ENCODE data around the gene ASAP2. TPM values are rescaled to one million over a fixed set of nuclear protein-coding genes. Genes with fewer than 3 reads are reported as not detected.

The ASAP2 gene
- total and polyA plus RNA-seq, 9 of the 15 experiments (the other 6 are each of a cell fraction or from before 2014, with no cell fraction given), result 0.06 to 4.3 (median 3.1) TPM

DNA sequence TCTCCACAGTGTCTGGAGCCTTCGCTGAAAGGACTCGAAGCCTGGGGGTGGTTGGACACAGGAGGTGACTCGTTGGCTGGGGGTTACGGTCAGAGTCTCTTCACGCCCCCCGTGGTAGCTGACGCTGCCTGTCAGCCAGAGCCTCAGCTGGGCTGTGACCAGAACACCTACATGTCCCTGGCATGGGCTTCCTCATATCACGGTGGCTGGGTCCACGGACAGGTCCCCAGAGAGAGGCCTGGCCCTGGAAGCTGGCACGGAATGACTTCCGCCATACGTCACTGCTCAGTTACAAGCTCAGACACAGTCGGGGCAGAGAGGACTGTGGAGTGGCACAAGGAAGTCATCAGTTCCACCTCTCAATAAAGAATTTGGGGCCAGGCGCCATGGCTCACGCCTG, 188.2 kb downstream of the ASAP2 start (continued):
- TF ChIP-seq, protein P1, sequence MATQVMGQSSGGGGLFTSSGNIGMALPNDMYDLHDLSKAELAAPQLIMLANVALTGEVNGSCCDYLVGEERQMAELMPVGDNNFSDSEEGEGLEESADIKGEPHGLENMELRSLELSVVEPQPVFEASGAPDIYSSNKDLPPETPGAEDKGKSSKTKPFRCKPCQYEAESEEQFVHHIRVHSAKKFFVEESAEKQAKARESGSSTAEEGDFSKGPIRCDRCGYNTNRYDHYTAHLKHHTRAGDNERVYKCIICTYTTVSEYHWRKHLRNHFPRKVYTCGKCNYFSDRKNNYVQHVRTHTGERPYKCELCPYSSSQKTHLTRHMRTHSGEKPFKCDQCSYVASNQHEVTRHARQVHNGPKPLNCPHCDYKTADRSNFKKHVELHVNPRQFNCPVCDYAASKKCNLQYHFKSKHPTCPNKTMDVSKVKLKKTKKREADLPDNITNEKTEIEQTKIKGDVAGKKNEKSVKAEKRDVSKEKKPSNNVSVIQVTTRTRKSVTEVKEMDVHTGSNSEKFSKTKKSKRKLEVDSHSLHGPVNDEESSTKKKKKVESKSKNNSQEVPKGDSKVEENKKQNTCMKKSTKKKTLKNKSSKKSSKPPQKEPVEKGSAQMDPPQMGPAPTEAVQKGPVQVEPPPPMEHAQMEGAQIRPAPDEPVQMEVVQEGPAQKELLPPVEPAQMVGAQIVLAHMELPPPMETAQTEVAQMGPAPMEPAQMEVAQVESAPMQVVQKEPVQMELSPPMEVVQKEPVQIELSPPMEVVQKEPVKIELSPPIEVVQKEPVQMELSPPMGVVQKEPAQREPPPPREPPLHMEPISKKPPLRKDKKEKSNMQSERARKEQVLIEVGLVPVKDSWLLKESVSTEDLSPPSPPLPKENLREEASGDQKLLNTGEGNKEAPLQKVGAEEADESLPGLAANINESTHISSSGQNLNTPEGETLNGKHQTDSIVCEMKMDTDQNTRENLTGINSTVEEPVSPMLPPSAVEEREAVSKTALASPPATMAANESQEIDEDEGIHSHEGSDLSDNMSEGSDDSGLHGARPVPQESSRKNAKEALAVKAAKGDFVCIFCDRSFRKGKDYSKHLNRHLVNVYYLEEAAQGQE (IDR thresholded peaks at IDR 0.05; ENCODE audit: borderline replicate concordance), result no peak
- TF ChIP-seq, protein P1 (CRISPR knock-in tag; IDR thresholded peaks at IDR 0.05; ENCODE audit: low read depth), result no peak
- TF ChIP-seq BACH1 (tag; IDR thresholded peaks at IDR 0.05), result no peak
- no peak for TF ChIP-seq ZNF77 (CRISPR knock-in tag; IDR thresholded peaks at IDR 0.05)
- no peak for TF ChIP-seq DPF2 (IDR thresholded peaks at IDR 0.05)
- TF ChIP-seq FOXK1 (CRISPR knock-in tag; IDR thresholded peaks at IDR 0.05; ENCODE audit: borderline replicate concordance), result no peak
- TF ChIP-seq CXXC5 (CRISPR knock-in tag; IDR thresholded peaks at IDR 0.05), result no peak
- TF ChIP-seq NELFE (IDR thresholded peaks at IDR 0.05; ENCODE audit: insufficient read depth, insufficient read length), result no peak
- TF ChIP-seq SP2 (IDR thresholded peaks at IDR 0.05; ENCODE audit: extremely low read depth, low read depth, low read length, poor library complexity, severe bottlenecking), result no peak
